Nephron progenitor cell (in vitro differentiated cells): ENCODE results near the gene SLC25A15.

Experiments
- DNase-seq: peaks from one replicate; pipeline ENCODE4 v3.0.0; 2021
- H3K27ac Mint-ChIP-seq: 2 replicates; pipeline ENCODE4 v1.8.0; 2021; ENCODE audit warnings: mild to moderate bottlenecking, moderate library complexity, mixed read lengths
- H3K27me3 Mint-ChIP-seq: 2 replicates; pipeline ENCODE4 v1.8.0; 2021; ENCODE audit warnings: mild to moderate bottlenecking, low read depth, mixed read lengths; ENCODE audit not compliant: poor library complexity
- H3K36me3 Mint-ChIP-seq: 2 replicates; pipeline ENCODE4 v1.8.0; 2021; ENCODE audit warnings: low read depth, mixed read lengths
- H3K4me1 Mint-ChIP-seq: 2 replicates; pipeline ENCODE4 v1.8.0; 2021; ENCODE audit warnings: mixed read lengths
- H3K4me3 Mint-ChIP-seq: 2 replicates; pipeline ENCODE4 v1.8.0; 2021; ENCODE audit warnings: mild to moderate bottlenecking, moderate library complexity, mixed read lengths
- H3K9me3 Mint-ChIP-seq: 2 replicates; pipeline ENCODE4 v1.8.0; 2021; ENCODE audit warnings: mild to moderate bottlenecking, moderate library complexity, mixed read lengths
- TF ChIP-seq, protein P1 (sequence below): fragments of 200-600 bp; sonication (generic); IDR thresholded peaks from 2 replicates; pipeline ENCODE4 v1.5.0; 2021; ENCODE audit warnings: antibody characterized with exemption

The SLC25A15 gene

DNA sequence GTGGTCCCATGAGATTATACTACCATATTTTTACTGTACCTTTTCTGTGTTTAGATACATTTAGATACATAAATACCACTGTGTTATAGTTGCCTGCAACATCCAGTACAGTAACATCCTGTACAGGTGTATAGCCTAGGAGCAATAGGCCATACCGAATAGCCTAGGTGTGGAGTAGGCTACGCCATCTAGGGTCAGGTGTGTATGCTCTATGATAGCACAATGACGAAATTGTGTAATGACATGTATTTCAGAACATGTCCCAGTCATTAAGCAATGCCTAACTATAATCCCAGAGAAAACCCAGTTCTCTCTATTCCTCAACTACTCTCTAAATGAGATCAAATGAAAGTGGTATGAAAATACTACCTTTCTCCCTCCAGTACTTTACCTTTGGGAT is 3.9 kb downstream of the SLC25A15 start:
- H3K36me3 Mint-ChIP-seq: peaks cover 15% of the 10 kb centered on the region
- DNase-seq: no peak
- TF ChIP-seq, protein P1, sequence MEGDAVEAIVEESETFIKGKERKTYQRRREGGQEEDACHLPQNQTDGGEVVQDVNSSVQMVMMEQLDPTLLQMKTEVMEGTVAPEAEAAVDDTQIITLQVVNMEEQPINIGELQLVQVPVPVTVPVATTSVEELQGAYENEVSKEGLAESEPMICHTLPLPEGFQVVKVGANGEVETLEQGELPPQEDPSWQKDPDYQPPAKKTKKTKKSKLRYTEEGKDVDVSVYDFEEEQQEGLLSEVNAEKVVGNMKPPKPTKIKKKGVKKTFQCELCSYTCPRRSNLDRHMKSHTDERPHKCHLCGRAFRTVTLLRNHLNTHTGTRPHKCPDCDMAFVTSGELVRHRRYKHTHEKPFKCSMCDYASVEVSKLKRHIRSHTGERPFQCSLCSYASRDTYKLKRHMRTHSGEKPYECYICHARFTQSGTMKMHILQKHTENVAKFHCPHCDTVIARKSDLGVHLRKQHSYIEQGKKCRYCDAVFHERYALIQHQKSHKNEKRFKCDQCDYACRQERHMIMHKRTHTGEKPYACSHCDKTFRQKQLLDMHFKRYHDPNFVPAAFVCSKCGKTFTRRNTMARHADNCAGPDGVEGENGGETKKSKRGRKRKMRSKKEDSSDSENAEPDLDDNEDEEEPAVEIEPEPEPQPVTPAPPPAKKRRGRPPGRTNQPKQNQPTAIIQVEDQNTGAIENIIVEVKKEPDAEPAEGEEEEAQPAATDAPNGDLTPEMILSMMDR: no peak
- H3K27ac Mint-ChIP-seq: no peak overlapping the region
- peaks cover 20% of the 10 kb centered on the region for H3K4me1 Mint-ChIP-seq
- no peak overlapping the region for H3K4me3 Mint-ChIP-seq
- H3K9me3 Mint-ChIP-seq: no peaks in the 10 kb centered on the region
- no peaks in the 10 kb centered on the region for H3K27me3 Mint-ChIP-seq

GRCh38 chr13:40794414-40795368 is 5.3 kb downstream of the SLC25A15 start:
- H3K4me3 Mint-ChIP-seq: no peak overlapping the region
- TF ChIP-seq, protein P1: no peak
- peaks cover 23% of the 10 kb centered on the region for H3K36me3 Mint-ChIP-seq
- peak overlapping the region; percentile 68 for H3K27ac Mint-ChIP-seq
- peaks cover 20% of the 10 kb centered on the region for H3K4me1 Mint-ChIP-seq
- no peaks in the 10 kb centered on the region for H3K9me3 Mint-ChIP-seq
- no peaks in the 10 kb centered on the region for H3K27me3 Mint-ChIP-seq
- no peak for DNase-seq

GRCh38 chr13:40796649-40797048 is 7.2 kb downstream of the SLC25A15 start:
- H3K4me3 Mint-ChIP-seq: no peak overlapping the region
- H3K9me3 Mint-ChIP-seq: no peaks in the 10 kb centered on the region
- H3K27ac Mint-ChIP-seq: peak overlapping the region; percentile 73
- peaks cover 36% of the 10 kb centered on the region for H3K36me3 Mint-ChIP-seq
- no peaks in the 10 kb centered on the region for H3K27me3 Mint-ChIP-seq
- TF ChIP-seq, protein P1: no peak
- no peak for DNase-seq
- peaks cover 10% of the 10 kb centered on the region for H3K4me1 Mint-ChIP-seq

DNA sequence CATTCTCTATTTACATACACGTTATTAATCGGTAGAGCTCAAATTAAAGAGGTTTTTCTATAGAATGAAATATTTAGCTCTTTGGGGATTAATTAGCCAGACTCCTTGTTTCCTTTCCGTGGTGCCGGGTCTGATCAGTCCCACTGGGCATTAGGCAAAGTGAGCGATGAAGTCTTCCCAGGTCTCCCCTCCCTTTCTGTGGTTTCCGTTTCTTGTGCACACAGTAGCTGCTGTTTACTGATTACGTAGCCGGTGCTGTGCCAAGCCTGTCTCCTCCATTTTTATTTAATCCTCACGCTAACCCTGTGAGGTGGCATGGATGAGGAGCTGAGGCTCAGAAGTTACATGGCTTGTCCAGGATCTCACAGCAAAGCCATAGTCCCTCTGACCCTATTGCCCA is 9.0 kb downstream of the SLC25A15 start:
- Mint-ChIP-seq H3K9me3 (no peaks in the 10 kb centered on the region), H3K27me3 (peaks cover 6% of the 10 kb centered on the region), H3K27ac (no peak overlapping the region), H3K4me3 (no peak overlapping the region), H3K36me3 (peaks cover 42% of the 10 kb centered on the region), H3K4me1 (no peaks in the 10 kb centered on the region)
- DNase-seq: no peak
- TF ChIP-seq, protein P1: no peak

GRCh38 chr13:40799508-40799907 is 10.1 kb downstream of the SLC25A15 start:
- Mint-ChIP-seq H3K36me3 (peaks cover 44% of the 10 kb centered on the region), H3K4me1 (no peaks in the 10 kb centered on the region), H3K27ac (no peak overlapping the region), H3K27me3 (peaks cover 6% of the 10 kb centered on the region), H3K4me3 (no peak overlapping the region), H3K9me3 (no peaks in the 10 kb centered on the region)
- TF ChIP-seq, protein P1: no peak
- DNase-seq: no peak

GRCh38 chr13:40800559-40800958 is 11.1 kb downstream of the SLC25A15 start:
- H3K27me3 Mint-ChIP-seq: peaks cover 6% of the 10 kb centered on the region
- peak overlapping the region; percentile 56 for H3K27ac Mint-ChIP-seq
- no peaks in the 10 kb centered on the region for H3K4me1 Mint-ChIP-seq
- H3K36me3 Mint-ChIP-seq: peaks cover 46% of the 10 kb centered on the region
- no peaks in the 10 kb centered on the region for H3K9me3 Mint-ChIP-seq
- no peak overlapping the region for H3K4me3 Mint-ChIP-seq
- TF ChIP-seq, protein P1: no peak
- no peak for DNase-seq
